ENCODE data around the gene SFT2D3. TPM values are rescaled to one million over a fixed set of nuclear protein-coding genes. Genes with fewer than 3 reads are reported as not detected.

Gene SFT2D3
- total and polyA plus RNA-seq, 9 of the 15 experiments (the other 6 are each of a cell fraction or from before 2014, with no cell fraction given), result 7.5 to 9.9 (median 8.9) TPM; not detected in 2

DNA sequence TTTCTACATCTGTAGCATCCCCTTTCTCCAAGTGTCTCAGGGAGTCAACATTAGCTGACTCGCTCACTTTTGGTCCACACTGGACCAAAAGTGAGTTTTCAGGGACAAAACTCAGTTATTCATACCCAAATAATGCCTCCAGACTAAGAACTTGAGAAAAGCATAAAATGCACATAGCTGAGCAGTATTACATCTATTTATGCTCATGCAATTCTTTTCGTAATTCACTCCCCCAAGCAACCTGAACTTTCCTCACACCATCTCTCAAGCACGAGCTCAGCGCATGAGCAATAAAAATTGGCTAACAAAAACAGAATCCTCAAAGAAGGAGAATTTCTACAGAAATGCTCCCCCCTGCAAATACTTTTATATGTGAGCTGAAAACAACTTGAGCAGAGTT lies 17.0 kb downstream of the SFT2D3 start (continued):
- TF ChIP-seq, protein P1, sequence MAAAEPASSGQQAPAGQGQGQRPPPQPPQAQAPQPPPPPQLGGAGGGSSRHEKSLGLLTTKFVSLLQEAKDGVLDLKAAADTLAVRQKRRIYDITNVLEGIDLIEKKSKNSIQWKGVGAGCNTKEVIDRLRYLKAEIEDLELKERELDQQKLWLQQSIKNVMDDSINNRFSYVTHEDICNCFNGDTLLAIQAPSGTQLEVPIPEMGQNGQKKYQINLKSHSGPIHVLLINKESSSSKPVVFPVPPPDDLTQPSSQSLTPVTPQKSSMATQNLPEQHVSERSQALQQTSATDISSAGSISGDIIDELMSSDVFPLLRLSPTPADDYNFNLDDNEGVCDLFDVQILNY (CRISPR knock-in tag; IDR thresholded peaks at IDR 0.05), result no peak
- no peak for TF ChIP-seq ZNF217 (CRISPR knock-in tag; IDR thresholded peaks at IDR 0.05)
- TF ChIP-seq NCOA6 (IDR thresholded peaks at IDR 0.05), result no peak
- TF ChIP-seq, protein P2, sequence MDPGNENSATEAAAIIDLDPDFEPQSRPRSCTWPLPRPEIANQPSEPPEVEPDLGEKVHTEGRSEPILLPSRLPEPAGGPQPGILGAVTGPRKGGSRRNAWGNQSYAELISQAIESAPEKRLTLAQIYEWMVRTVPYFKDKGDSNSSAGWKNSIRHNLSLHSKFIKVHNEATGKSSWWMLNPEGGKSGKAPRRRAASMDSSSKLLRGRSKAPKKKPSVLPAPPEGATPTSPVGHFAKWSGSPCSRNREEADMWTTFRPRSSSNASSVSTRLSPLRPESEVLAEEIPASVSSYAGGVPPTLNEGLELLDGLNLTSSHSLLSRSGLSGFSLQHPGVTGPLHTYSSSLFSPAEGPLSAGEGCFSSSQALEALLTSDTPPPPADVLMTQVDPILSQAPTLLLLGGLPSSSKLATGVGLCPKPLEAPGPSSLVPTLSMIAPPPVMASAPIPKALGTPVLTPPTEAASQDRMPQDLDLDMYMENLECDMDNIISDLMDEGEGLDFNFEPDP (CRISPR knock-in tag; IDR thresholded peaks at IDR 0.05), result no peak
- no peak for TF ChIP-seq XRCC5 (IDR thresholded peaks at IDR 0.05; ENCODE audit: low read depth, low read length)

DNA sequence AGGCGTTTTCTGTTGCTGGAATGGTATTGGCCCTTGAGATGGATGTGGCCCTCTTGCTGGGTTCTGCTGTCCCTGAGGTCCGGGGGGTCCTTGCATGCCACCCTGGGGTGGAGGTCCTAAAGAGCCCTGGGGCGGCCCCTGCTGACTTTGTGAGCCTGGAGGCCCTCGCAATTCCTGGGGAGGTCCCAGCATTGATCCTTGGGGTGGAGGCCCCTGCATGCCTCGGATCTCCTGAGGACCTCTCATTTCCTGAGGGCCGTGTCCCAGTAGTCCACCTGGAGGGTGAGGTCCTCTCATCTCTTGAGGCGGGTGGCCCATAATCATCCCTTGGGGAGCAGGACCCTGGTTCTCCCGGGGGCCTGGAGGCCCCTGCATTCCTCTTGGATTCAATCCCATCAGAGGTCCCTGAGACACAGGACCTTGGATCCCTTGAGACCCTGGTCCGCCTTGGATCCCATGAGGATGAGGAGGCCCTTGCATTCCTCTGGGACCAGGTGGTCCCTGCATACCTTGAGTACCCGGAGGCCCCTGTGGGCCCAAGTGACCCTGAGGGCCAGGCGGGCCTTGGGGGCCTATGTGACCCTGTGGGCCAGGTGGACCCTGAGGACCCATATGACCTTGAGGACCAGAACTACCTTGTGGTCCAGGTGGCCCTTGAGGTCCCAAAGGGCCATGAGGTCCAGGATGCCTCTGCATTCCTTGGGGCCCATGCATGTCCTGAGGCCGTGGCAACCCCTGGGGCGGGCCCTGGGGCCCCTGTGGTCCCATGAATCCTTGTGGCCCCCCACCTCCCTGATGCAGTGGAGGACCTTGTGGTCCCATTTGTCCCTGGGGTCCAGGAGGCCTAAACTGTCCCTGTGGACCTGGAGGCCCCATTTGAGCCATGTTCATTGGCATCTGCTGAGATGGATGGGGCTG lies 18.3 kb downstream of the SFT2D3 start:
- in situ Hi-C loops (cut with MboI) (no loop called here), intact Hi-C loops (cut with micrococcal nuclease) (no loop called here)
- no peak overlapping the region for H3K4me2 ChIP-seq (ENCODE audit: insufficient read depth, low read length)
- H3K27me3 ChIP-seq (ENCODE audit: control insufficient read depth in 2 of 2, insufficient read depth in 2 of 2, low read length in 2 of 2), result no peaks in the 10 kb centered on the region
- H3K36me3 ChIP-seq (ENCODE audit: control insufficient read depth, insufficient read depth, low read length), result peaks cover 77% of the 10 kb centered on the region
- no peak overlapping the region for H3K9ac ChIP-seq (ENCODE audit: insufficient read depth in 1 of 2, low read depth in 2 of 2, low read length in 2 of 2)
- H4K20me1 ChIP-seq (replicated peaks; ENCODE audit: control insufficient read depth, insufficient read depth, low read length), result no peaks in the 10 kb centered on the region
- ATAC-seq, result no peak; the same call in 2 of the 3 replicates
- H3K9me1 ChIP-seq (ENCODE audit: control insufficient read depth, insufficient read depth, low read length), result peaks cover 2% of the 10 kb centered on the region
- no peak for FAIRE-seq
- no TSS peak for BruUV-seq (replicated peaks)
- H3K9me3 ChIP-seq (replicated peaks; ENCODE audit: control insufficient read depth, insufficient read depth, low read depth, low read length), result no peaks in the 10 kb centered on the region
- H3K4me1 ChIP-seq (replicated peaks in 1 of 2; ENCODE audit: control insufficient read depth in 2 of 2, insufficient read depth in 2 of 2, low read length in 2 of 2), result no peaks in the 10 kb centered on the region
- H3K27ac ChIP-seq (ENCODE audit: extremely low read depth, low read depth, low read length), result no peak overlapping the region
- H3K79me2 ChIP-seq (ENCODE audit: control insufficient read depth, insufficient read depth, low read length), result no peaks in the 10 kb centered on the region
- no peak overlapping the region for H3K4me3 ChIP-seq
- CTCF ChIA-PET (ENCODE audit: low intra/inter-chr PET ratio), result no interaction called here
- no peak overlapping the region for H2AFZ ChIP-seq (ENCODE audit: low read depth, low read length)
- POLR2A ChIA-PET, result no interaction called here
- no peak for DNase-seq (ENCODE audit: extremely low read depth in 1 of 4, low spot score in 3 of 4)
- WGBS (ENCODE audit: insufficient coverage, low coverage, missing lambda C conversion rate), result 86% methylated on average over 12 of the region's 13 CpGs
- no peak for TF ChIP-seq RBFOX2 (IDR thresholded peaks at IDR 0.05; ENCODE audit: low read depth, low read length)
- TF ChIP-seq, protein P3, sequence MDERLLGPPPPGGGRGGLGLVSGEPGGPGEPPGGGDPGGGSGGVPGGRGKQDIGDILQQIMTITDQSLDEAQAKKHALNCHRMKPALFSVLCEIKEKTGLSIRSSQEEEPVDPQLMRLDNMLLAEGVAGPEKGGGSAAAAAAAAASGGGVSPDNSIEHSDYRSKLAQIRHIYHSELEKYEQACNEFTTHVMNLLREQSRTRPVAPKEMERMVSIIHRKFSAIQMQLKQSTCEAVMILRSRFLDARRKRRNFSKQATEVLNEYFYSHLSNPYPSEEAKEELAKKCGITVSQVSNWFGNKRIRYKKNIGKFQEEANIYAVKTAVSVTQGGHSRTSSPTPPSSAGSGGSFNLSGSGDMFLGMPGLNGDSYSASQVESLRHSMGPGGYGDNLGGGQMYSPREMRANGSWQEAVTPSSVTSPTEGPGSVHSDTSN (CRISPR knock-in tag; IDR thresholded peaks at IDR 0.05; ENCODE audit: low read depth), result no peak
- TF ChIP-seq, protein P3 (tag; conservative IDR thresholded peaks at IDR 0.05; ENCODE audit: low read depth), result no peak
- TF ChIP-seq, protein P4, sequence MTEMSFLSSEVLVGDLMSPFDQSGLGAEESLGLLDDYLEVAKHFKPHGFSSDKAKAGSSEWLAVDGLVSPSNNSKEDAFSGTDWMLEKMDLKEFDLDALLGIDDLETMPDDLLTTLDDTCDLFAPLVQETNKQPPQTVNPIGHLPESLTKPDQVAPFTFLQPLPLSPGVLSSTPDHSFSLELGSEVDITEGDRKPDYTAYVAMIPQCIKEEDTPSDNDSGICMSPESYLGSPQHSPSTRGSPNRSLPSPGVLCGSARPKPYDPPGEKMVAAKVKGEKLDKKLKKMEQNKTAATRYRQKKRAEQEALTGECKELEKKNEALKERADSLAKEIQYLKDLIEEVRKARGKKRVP (CRISPR knock-in tag; IDR thresholded peaks at IDR 0.05), result no peak
- no peak for TF ChIP-seq NR2C1 (IDR thresholded peaks at IDR 0.05)
- TF ChIP-seq NR2C1 (tag; IDR thresholded peaks at IDR 0.05), result no peak
- no peak for TF ChIP-seq ZNF668 (CRISPR knock-in tag; IDR thresholded peaks at IDR 0.05)
- TF ChIP-seq BRCA1 (IDR thresholded peaks at IDR 0.05), result no peak
- TF ChIP-seq BRCA1 (CRISPR knock-in tag; IDR thresholded peaks at IDR 0.05), result no peak
- no peak for TF ChIP-seq CTBP1 (IDR thresholded peaks at IDR 0.05; ENCODE audit: borderline replicate concordance)

Measured in K562 (cell line).